GM21515 (cell line): Measurements from ENCODE around the gene NFATC2.

Source experiments
- ATAC-seq: cut with Tn5 transposase; IDR thresholded peaks from one replicate; pipeline ENCODE4 v1.9.1; 2021; ENCODE audit not compliant: unreplicated experiment

Gene NFATC2

DNA sequence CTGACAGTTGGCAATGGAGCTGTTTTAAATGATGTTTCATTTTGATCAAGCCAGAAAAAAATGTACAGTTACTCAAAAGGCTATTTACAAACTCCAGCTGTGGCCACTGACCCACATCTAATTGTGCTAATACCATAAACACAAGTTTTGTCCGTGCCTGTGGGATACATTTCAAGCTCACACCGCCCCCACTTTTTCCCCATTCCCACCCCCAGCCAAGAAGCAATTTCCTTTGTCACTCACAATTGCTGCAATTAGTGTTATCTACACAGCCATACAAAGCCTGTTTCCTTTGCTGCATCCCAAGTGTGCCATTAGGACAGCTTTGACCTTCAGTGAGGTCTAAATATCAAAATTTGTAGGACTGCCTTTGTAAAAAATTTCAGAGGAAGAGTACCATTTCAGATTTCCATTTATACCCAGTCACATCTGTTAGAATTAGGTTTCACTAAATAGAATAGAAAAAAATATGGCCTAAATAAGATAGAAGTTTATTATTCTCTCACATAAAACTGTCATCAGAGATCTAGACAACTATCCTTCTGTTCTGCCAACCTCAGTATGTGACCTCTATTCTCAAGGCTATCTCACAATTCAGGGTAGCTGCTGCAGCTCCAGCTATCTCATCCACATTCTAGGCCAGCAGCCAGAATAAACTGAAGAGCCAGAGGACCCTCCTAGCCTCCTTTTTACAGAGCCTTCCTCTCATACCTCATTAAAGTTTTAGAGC lies 202.6 kb downstream of the NFATC2 start:
- no peak for ATAC-seq

DNA sequence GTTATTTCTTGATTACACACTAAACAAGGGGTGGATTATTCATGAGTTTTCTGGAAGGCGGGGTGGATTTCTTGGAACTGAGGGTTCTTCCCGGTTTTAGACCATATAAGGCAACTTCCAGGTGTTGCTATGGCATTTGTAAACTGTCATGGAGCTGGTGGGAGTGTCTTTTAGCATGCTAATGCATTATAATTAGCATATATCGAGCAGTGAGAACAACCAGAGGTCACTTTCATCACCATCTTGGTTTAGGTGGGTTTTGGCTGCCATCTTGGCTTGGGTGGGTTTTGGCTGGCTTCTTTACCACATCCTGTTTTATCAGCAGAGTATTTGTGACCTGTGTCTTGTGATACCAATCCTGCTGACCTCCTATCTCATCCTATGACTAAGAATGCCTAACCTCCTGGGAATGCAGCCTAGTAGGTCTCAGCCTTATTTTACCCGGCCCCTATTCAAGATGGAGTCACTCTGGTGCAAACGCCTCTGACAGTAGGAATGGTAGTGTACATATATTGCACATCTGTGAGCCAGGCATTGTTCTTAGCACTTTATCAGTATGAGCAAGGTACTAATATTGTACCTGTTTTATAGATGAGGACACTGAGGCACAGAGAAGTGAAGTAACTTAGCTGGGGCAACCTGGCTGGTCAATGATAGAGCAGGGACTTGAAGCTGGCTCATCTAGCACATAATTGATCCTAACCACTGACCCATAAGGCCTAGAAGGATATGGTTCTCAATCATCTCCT lies 203.7 kb downstream of the NFATC2 start:
- no peak for ATAC-seq

DNA sequence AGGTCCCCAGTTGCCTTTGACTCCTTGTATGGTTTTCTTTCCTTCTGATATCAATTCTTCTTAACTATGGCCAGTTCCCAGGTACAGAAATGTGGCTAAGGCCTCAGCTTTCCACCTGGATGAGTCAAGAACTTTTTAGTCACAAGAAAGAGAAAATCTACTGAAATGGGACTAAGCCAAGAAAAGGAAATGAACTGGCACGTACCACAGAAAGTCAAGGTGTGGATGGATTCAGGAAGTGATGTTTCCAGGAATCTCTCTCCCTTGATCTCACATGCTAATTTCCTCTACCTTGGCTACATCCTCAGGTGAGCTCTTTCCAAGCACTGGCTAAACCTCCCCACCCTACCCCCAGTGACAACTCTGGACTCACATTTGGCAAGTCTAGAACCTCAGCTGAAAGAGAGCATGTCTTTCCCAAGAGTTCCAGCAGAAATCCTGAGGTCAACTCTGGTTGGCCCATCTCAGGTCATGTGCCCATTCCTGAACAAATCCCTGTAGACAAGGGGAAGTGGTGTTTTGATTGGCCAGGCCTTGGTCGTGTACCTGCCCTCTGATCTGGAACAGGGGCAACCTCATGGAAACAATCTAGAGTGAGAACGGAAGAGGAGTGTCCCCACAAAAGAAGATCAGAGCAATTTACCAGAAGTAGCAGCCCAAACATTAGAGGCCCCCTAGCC lies 205.3 kb downstream of the NFATC2 start:
- ATAC-seq = no peak
